NB4 (cell line): ENCODE data around the gene PDGFC.

Experiments
- DNase-seq: peaks from one replicate; pipeline ENCODE4 v3.0.0; 2010; ENCODE audit warnings: low read depth
- H3K4me3 ChIP-seq: one replicate; pipeline ENCODE4 v1.5.1; 2011; ENCODE audit warnings: mild to moderate bottlenecking, low read depth, low read length, moderate library complexity
- CTCF ChIP-seq: IDR thresholded peaks from one replicate; pipeline ENCODE4 v1.5.1; 2012; ENCODE audit warnings: low read depth, low read length
- MAX ChIP-seq: IDR thresholded peaks from 2 replicates; pipeline ENCODE4 v1.6.1; 2011; ENCODE audit warnings: low read depth, low read length
- MYC ChIP-seq: IDR thresholded peaks from 2 replicates; pipeline ENCODE4 v1.6.1; 2011; ENCODE audit warnings: low read depth, low read length
- POLR2A ChIP-seq: IDR thresholded peaks from 2 replicates; pipeline ENCODE4 v1.6.1; 2011; ENCODE audit warnings: mild to moderate bottlenecking; ENCODE audit not compliant: insufficient read length; ENCODE audit errors: extremely low read depth

The PDGFC gene

GRCh38 chr4:156751486-156751885 lies 220.1 kb downstream of the PDGFC start:
- no peak for TF ChIP-seq POLR2A
- no peak for TF ChIP-seq CTCF
- no peak for TF ChIP-seq MYC
- TF ChIP-seq MAX: no peak
- no peak overlapping the region for H3K4me3 ChIP-seq
- no peak for DNase-seq

GRCh38 chr4:156749426-156750403 lies 221.9 kb downstream of the PDGFC start:
- H3K4me3 ChIP-seq: no peak overlapping the region
- no peak for DNase-seq

GRCh38 chr4:156746111-156746510 lies 225.5 kb downstream of the PDGFC start:
- no peak overlapping the region for H3K4me3 ChIP-seq
- DNase-seq: no peak
- TF ChIP-seq POLR2A (no peak), MYC (no peak), MAX (no peak), CTCF (no peak)

More at GRCh38 chr4:156749426-156750403, 221.9 kb downstream of the PDGFC start:
- no peak for TF ChIP-seq MYC
- TF ChIP-seq MAX: no peak
- TF ChIP-seq POLR2A: no peak
- TF ChIP-seq CTCF: no peak

- DNase-seq: no peak
- TF ChIP-seq POLR2A: no peak
- no peak overlapping the region for H3K4me3 ChIP-seq
Observed at GRCh38 chr4:156738766-156739165, 232.8 kb downstream of the PDGFC start.

- DNase-seq: no peak
- no peak overlapping the region for H3K4me3 ChIP-seq
Observed at GRCh38 chr4:156734965-156735895, 236.4 kb downstream of the PDGFC start.

More at GRCh38 chr4:156734965-156735895, 236.4 kb downstream of the PDGFC start:
- TF ChIP-seq CTCF: no peak
- no peak for TF ChIP-seq POLR2A
- TF ChIP-seq MAX: no peak
- no peak for TF ChIP-seq MYC
